Eye (tissue), 1 donor: ENCODE data around the gene RHEBL1.

ENCODE experiments used
- DNase-seq: peaks from one replicate; pipeline ENCODE4 v3.0.0-alpha.2; 2015

RHEBL1 gene

GRCh38 chr12:49018261-49019119 lies 51.3 kb downstream of the RHEBL1 start, which contains the start of gene PRKAG1:
Gene PRKAG1, minus strand, starts transcription at chr12:49018776. Its CDS starts 36 bp downstream, at chr12:49018740.
- peak; percentile 98 for DNase-seq

GRCh38 chr12:49017891-49018260 lies 51.9 kb downstream of the RHEBL1 start:
- no peak for DNase-seq

DNA sequence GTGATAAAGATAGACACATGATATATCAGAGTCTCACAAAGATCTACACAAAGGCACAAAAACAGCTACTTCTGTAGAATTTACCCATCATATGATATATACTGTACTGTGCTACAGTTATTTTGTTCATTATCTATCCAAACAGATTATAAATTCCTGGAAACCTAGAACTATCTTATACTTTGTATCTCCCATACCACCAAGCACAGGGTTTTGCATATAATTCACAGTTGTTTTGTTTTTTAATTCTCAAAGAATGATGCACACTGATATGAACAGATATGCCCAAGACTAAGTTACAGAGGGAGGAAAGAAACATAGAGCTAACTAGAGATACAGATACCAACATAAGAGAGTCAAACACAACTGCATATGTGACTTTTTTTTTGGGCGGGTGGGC lies 54.6 kb downstream of the RHEBL1 start:
- DNase-seq: no peak
